Forelimb muscle (tissue), 1 donor: Measurements from ENCODE around the gene SEC23B. TPM values are rescaled to one million over a fixed set of nuclear protein-coding genes. Genes with fewer than 3 reads are reported as not detected.
A peak's percentile ranks its signal among the peaks of the same experiment; 100 is the strongest.
"Not testable (repeated sequence)": the region's sequence is repeated elsewhere in the genome, so short reads cannot be mapped to it uniquely, and the experiment has no call there.

Experiments used
- DNase-seq: peaks from one replicate; pipeline ENCODE4 v3.0.0-alpha.2; 2013; ENCODE audit warnings: low read depth
- polyA plus RNA-seq: library from polyadenylated mRNA; unstranded; fragments of 120-200 nt; gene quantifications from one replicate; pipeline ENCODE4 v1.2.1, GENCODE V29; 2013; ENCODE audit not compliant: insufficient read length

SEC23B gene
- polyA plus RNA-seq, 1 donor: 16.5 TPM

DNA sequence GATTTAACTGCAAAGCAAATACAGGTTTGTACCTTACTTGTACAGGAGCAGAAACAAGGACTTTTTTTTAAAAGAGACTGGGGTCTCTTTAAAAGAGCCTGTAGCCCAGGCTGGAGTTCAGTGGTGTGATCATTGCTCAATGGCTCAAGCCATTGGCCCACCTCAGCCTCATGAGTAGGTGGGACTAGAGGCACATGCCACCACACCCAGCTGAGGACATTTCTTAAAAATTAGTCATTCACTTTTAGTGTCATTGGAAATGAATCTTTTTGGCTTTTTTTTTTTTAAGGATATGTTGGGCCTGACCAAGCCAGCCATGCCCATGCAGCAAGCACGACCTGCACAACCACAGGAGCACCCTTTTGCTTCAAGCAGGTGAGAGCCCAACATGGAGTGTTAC lies 16.9 kb downstream of the SEC23B start:
- DNase-seq: no peak

DNA sequence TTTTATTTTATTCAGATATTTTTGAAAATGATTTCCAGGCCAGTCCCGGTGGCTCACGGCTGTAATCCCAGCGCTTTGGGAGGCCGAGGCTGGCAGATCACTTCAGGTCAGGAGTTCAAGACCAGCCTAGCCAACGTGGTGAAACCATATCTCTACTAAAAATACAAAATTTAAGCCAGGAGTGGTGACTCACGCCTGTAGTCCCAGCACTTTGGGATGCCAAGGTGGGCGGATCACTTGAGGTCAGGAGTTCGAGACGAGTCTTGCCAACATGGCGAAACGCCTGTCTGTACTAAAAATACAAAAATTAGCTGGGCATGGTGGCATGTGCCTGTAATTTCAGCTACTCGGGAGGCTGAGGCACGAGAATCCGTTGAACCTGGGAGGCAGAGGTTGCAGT lies 19.0 kb downstream of the SEC23B start:
- not testable (repeated sequence) for DNase-seq

DNA sequence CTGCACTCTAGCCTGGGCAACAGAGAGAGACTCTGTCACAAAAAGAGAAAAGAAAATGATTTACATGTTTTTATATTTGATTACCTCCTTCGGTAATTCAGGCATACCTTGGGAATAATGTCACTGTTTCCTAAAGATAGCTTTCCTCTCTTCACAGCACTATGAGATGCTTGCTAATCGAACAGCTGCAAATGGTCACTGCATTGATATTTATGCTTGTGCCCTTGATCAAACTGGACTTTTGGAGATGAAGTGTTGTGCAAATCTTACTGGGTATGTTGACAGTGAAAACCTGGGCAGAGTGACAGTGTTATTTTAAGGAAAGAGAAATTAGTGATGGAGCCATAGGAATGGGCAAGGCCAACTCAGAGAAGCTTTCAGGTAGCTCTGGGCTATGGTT lies 19.6 kb downstream of the SEC23B start:
- DNase-seq: no peak

DNA sequence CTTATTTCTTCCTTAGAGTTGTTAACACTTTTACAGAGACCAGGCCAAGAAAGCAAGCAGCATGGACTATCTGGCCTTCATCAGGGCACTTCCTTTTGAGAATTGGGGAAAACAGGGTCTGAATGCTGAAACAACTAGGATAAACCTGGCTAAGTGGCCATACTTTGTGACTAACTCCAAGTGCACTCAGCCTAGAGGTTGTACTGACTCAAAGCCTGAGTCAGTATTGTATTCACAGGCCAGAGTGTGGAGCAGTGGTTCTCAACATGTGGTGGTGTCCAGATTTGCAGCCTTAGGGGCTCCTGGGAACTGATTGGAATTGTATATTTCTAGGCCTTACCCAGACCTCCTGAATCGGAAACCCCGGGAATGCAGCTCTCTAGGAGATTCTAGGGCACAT lies 20.1 kb downstream of the SEC23B start:
- no peak for DNase-seq

DNA sequence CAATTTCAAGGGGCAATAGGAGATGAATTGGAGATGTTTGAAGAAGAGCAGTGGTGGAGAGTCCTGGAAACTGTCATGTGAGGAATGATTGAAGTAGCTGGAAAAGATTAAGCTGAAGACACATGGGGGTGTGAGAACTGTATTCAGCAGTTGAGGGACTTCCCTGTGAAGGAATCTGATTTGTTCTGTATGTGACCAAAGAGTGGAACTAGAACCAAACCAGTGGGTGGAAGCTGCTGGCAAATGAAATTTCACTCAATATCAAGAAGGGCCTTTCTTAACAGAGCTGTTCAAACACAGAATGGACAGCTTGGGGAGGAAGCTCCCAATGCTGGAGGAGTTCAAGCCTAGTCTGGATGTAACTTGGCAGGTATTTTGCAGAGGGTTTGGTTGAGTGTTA lies 21.3 kb downstream of the SEC23B start:
- DNase-seq: no peak

DNA sequence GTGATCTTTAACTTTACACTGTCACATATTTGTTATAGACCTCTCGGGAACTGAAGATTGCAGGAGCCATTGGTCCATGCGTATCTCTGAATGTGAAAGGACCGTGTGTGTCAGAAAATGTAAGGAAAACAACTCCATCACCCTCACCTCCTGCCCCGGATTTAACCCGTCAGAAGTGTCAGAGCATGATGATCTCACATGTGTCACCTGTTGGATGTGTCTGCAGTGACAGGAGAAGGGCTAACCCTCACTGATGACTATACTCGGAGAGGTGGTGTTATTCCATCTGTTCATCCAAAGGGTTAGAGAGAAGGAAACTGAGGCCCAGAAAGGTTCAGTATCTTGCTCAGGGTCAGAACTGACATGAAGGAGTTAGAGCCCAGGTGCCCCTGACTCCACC lies 24.9 kb downstream of the SEC23B start:
- no peak for DNase-seq

DNA sequence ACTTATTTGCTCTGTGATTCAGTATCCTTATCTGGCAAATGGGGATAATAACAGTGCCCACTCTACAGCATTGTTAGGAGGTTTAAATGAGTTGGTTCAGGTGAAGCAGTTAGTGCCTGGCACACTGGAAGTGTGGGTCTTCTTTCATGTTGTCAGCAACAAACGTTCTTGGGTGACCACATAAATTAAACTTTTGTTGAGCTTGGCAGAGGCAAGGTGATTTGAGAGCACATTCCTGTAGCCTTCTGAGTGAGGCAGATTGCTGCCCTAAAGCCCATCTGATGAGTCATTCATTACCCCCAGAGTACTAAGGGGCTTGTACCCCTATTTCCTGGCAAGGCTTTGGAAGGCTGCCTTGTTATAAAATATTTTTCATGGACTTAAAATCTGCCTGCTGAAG lies 25.8 kb downstream of the SEC23B start:
- DNase-seq: no peak

DNA sequence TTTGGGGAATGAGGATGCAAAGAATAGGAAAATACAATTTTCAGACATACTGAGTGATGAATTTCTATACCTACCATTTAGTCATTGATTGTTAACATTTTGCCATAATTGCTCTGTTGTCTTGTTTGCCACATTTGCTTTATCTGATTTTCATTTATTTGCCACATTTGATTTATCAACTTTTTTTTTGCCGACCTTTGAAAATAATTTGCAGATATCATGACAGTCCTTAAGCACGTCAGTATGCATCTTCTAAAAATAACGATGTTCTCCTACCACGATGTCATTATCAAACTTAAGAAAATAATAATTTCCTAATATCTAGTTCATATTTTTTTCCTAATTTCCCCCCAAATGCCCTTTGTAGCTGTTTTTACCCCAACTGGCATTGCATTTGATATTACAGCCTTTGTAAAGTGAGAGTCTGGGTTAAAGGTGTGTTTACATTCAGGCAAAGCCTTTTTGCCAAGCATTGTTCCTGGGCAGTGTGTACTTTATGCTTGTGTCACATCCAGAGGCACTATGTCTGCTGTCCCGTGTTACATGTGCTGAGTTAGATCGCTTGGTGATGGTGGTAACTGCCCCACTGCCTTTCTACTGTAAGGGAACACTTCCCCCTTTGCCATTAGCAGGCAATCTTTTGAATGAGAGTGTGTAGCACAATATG lies 26.4 kb downstream of the SEC23B start:
- no peak for DNase-seq

DNA sequence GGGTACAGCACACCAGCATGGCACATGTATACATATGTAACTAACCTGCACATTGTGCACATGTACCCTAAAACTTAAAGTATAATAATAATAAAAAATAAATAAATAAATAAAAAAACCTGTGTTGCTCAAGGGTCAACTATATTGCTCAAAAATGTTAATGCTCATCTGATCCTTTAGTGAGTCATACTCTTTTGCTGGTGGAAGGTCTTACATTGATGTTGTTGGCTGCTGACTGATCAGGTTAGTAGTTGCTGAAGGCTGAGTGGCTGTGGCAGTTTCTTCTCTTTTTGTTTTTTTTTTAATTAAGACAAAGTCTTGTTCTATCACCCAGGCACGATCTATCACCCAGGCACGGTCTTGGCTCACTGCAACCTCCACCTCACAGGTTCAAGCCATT lies 29.9 kb downstream of the SEC23B start:
- DNase-seq: no peak

DNA sequence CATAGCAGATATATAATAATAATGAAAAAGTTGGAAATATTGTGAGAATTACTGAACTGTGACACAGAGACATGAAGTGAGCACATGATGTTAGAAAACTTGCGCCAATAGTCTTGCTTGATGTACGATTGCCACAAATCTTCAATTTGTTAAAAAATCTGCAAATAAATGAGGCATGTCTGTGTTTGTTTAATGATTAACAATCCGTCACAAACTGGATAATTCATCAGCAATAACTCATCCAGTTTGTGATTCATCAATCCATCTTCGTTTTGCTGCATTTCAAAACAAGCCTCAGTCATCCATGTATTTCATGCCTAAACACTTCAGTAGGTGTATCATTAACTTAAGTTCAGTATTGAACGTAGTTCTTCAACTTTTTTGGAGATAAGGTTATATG lies 34.0 kb downstream of the SEC23B start:
- DNase-seq: no peak

DNA sequence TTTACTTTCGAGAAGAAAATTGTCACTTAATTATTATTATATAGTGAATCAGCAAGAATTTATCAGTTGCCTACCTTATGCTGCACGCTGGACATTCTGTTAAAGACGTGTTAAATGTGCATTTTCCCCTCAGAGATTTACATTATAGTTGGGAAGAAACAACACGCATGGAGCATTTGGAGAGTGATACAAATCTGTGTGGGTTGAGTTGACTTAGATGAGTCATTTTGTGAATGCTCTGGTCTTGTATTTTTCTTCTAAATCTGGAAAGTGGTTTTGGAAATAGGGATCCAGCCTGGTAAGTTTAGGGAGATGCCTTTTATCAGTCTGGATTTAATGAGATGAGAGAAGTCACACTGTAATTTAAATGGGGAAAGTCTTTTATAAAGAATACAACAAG lies 35.5 kb downstream of the SEC23B start:
- no peak for DNase-seq

DNA sequence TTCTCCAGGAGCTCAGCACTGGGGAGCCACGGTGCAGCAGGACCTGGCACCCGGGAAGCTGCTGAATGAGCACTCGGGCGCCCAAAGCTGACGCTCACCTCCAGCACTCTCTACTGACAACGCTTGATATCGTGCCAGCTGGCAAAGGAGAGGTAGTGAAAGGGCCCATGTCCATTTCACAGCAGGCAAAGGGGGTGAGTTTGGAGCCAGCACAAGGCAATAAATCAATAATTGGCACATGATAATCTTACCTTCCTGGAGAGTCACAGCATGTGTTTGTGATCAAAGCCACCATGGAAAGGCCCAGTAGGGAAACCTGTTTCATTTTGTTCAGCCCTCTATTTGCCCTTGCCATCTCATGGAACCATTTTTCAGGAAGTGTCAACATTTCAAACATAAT lies 36.2 kb downstream of the SEC23B start:
- no peak for DNase-seq

DNA sequence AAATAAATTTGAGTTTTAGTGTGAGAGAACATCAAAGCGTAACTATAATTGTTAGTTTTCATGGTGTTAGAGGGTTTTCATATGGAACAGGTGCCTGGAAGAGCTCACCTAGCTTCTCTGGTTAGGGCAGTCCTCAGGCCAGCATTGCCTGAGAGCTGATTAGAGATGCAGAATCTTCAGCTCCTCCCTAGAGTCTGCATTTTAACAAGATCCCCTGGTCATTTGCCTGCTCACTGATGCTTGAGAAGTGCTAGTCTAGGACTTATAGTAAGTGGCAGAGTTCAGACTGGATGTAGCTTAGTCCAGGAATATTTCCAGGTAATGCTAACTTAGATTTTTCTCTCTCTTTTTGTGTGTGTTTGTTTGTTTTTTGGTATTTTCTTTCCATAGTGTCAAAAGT lies 37.8 kb downstream of the SEC23B start:
- DNase-seq: no peak

DNA sequence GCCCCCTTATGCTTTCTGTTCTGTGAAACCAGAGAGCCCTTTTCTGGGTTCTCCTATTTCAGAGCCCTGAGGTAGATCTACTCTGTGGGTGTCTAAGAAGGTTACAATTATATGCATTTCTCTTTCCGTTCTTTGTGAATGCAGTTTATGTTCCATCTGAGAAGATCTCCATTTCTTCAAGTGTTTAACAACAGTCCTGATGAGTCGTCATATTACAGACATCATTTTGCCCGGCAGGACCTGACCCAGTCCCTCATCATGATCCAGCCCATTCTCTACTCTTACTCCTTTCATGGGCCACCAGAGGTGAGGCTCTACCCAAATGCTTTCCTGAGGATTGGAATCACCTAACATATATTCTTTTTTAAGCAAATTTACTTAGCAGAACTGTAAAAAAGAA lies 40.7 kb downstream of the SEC23B start:
- DNase-seq: no peak

DNA sequence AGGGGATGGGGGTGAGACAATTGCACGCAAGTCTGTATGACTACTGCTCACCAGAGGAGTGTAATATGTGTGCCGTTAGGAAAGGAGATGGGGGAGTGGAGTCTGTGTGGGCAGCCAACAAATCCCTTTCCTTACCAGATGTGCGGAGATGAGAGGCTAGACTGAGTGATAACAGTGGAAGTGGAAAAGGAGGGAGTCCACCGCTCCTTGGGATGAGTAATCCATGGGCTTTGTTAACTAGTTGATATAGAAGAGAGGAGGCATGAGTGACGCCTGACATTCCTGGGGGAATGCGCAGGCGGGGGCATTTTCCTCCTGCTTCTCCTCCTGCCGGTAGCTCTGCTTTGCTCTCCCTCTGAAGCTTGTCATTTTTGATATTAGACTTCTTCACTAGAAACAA lies 46.0 kb downstream of the SEC23B start:
- no peak for DNase-seq

DNA sequence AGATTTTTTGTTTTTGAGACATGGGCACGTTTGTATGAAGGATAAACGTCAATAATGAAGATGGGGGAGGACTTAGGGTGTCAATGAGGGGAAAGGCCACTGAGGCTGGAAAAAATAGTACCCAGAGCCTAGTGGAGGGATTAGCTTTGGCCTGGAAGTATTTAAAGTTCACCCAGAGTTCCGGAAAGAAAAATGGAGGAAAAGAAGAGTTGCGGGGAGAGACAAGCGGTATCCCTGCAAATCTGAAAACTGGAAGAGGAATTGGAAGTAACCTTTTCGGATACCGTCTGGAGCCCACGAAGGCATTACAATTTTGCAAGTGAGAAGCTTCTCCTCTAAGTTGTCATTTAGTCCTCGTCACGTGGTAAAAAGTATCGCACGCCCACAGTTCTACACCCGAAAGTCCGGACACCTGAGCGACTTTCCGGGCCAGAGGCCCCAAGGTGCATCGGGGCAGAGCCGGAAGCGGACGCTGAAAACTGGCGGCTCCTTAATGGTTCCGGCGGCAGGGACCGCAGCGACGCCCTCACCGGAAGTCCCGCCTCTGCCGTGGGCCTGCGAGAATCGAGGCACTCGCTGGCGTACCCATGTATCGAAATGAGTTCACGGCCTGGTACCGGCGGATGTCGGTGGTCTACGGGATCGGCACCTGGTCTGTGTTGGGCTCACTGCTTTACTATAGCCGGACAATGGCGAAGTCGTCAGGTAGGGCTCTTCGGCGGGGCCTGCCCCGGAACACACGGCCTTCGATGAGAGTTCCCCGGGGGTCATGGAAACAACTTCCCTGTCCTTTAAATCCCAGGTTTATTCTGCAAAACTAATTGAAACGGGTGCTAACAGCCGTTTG lies 59.4 kb downstream of the SEC23B start, which contains the start of gene SMIM26:
Gene SMIM26 (plus strand): TSS at position 541 of the 847 bp plus-strand sequence. CDS start 47 bp downstream, at position 588.
- DNase-seq: peak; percentile 85

DNA sequence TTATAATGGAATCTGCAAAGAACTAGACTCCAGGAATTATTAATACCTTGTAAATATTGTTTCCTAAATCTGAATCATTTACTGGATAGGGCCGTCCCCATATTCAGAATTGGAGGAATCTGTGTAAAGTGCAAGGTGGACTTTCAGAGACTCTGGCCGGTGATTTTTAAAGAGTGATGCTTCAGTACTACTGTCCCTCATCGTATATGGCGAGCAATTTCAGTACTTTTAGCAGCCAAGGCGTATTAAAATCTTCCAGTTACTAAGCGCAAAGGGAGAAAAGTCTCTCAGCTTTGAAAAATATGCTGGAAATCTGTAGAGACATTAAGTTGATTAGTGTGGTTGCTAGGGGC lies 60.0 kb downstream of the SEC23B start:
- DNase-seq: no peak

DNA sequence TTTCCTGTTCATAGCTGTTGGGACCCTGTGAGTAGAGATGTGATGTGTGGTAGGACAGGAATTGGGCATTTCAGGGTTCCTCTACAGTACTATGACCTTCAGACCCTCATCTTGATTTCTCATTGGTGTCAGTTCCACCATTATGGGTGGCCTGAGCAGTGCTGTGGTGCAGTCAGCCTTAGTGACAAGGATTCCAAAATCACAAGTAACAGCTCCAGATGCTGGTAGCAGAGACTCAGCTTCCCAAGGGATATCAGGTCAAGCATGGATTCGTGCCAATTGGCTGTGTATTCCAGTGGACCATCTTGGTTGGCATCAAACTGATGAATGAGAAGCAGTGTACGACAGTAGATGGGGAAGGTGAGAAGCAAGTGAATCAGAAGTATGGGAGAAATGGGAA lies 63.3 kb downstream of the SEC23B start:
- no peak for DNase-seq

DNA sequence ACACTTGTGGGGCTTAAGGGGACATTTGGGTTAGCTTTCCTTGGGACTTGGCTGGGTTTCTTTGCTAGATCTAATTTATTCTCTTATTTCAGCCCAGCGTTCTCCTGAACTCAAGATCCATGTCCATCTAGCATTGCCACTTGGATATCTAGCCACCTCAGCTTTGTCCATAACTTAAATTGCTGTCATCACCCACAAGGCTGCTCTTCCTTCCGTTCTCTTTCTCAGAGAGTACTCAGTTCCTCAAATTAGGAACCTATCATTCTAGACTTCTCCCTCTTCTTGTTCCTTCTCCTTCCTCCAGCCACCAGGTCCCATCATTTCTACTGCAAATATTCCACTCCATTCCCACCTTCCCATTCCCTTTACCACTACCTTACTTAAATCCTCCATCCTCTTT lies 63.8 kb downstream of the SEC23B start:
- no peak for DNase-seq

DNA sequence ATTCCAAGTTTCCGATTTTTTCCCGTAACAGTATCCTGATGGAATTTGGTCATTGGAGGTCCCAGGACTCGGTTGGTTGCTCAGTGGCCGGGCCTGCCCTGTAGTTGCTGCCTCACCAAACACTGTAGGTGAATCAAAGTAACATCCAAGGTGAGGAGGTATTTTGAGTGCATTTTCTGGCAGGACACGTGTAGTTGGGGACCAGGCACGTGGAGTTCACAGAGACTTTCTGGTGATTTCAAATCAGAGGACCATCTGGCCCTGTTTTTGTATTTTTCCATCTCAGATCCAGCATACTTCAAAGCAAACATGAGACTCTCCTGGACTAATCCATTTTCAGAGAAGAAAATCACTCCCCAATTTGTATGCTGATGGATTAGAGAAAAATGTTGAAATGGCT lies 70.2 kb downstream of the SEC23B start:
- DNase-seq: no peak

DNA sequence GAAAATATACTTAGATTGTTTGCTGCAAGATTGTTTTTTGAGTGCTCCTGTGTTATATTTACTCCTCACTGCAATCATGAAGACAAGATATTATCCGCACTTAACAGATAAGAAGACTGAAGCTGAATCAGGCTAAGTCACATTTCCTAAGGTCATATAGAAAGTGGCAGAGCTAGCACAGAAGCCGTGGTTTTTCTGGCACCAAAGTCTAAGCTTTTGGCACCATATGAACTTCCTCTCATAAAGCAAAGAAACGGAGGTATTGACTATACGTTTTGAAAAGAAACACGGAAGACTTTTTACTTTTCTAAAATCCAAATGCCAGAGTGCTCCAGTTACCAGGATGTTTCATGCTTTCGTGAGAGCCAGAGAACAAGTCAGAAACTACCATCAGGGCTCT lies 70.8 kb downstream of the SEC23B start:
- no peak for DNase-seq

DNA sequence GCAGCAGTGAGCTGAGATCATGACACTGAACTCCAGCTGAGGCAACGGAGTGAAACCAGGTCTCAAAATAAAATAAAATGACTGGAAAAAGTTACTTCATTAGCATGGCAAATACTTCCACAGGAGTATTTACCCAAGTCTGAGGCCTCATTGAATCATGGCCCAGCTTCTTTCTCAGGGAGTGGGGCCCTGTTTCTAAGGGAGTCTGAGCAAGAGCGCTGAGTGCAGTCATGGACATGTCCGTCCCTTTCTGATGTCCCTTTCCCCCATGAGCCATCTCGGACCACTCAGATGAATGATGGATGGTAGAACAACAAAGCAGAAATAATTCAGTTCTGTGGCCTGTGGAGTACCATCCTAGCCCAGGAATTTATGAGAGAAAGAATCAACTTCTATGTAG lies 72.3 kb downstream of the SEC23B start:
- no peak for DNase-seq

DNA sequence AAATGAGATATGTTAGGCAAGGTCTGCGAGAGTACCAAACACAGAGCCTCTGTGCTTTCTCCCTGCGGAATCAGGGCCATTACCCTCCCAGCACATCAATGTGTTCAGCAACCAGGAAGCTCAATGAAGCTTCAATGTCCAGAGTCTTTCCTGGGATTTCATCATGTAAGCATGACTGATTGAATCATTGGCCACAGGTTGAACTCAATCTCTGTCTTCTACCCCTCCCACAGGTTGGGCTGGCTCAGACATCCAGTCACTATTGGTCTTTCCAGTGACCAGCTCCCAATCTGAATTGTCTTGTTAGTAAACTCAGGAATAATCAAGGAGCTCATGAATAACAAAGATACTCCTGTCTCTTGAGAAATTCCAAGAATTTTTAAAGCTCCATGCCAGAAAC lies 77.4 kb downstream of the SEC23B start:
- DNase-seq: no peak
